Neural cell (in vitro differentiated cells): ENCODE results near the gene LDLRAD3. TPM values are rescaled to one million over a fixed set of nuclear protein-coding genes. Genes with fewer than 3 reads are reported as not detected.
A peak's percentile ranks its signal among the peaks of the same experiment; 100 is the strongest.

Experiments used
- H2AFZ ChIP-seq: fragments of 200-600, 300-800 bp; sonication (generic), shearing (Covaris generic); 2 replicates; pipeline ENCODE4 v1.6.0; 2014; ENCODE audit warnings: low read depth, mild to moderate bottlenecking, antibody characterized with exemption, low read length, moderate library complexity
- H3F3A ChIP-seq: fragments of 200-600 bp; shearing (Covaris generic); 2 replicates; pipeline ENCODE4 v1.6.1; 2016; ENCODE audit warnings: mild to moderate bottlenecking, moderate library complexity, mixed read lengths, antibody characterized with exemption, low read length; ENCODE audit not compliant: insufficient read depth, poor library complexity, severe bottlenecking
- H3K27ac ChIP-seq: fragments of 200-600, 300-800 bp; sonication (generic), shearing (Covaris generic); 2 replicates; pipeline ENCODE4 v1.5.1; 2014; ENCODE audit warnings: mild to moderate bottlenecking, low read length, moderate library complexity
- H3K27me3 ChIP-seq: fragments of 300-800, 200-600 bp; sonication (generic), shearing (Covaris generic); 2 replicates; pipeline ENCODE4 v1.6.0; 2014; ENCODE audit warnings: mild to moderate bottlenecking, low read depth, low read length, moderate library complexity; ENCODE audit not compliant: insufficient read depth
- H3K36me3 ChIP-seq: fragments of 300-800, 200-600 bp; sonication (generic), shearing (Covaris generic); 2 replicates; pipeline ENCODE4 v1.5.1; 2014; ENCODE audit warnings: mild to moderate bottlenecking, antibody characterized with exemption, low read length, moderate library complexity; ENCODE audit not compliant: insufficient read depth
- H3K4me2 ChIP-seq: fragments of 300-800, 200-600 bp; sonication (generic), shearing (Covaris generic); 2 replicates; pipeline ENCODE4 v1.6.0; 2014; ENCODE audit warnings: mild to moderate bottlenecking, low read length
- H3K4me3 ChIP-seq: fragments of 300-800, 200-600 bp; sonication (generic), shearing (Covaris generic); 2 replicates; pipeline ENCODE4 v1.5.1; 2014; ENCODE audit warnings: mild to moderate bottlenecking, low read length, moderate library complexity
- H3K79me2 ChIP-seq: fragments of 200-600 bp; shearing (Covaris generic); replicated peaks from 2 replicates; pipeline ENCODE4 v1.6.0; 2014; ENCODE audit warnings: mild to moderate bottlenecking, low read length, moderate library complexity; ENCODE audit not compliant: insufficient read depth
- H3K9ac ChIP-seq: fragments of 300-800, 200-600 bp; sonication (generic), shearing (Covaris generic); 2 replicates; pipeline ENCODE4 v1.6.1; 2016; ENCODE audit warnings: mild to moderate bottlenecking, low read length, mixed read lengths
- H3K9me2 ChIP-seq: fragments of 200-600 bp; shearing (Covaris generic); 2 replicates; pipeline ENCODE4 v1.6.1; 2016; ENCODE audit warnings: mild to moderate bottlenecking, low read length, mixed read lengths; ENCODE audit not compliant: insufficient read depth
- H3K9me3 ChIP-seq: fragments of 200-600, 300-800 bp; sonication (generic), shearing (Covaris generic); 2 replicates; pipeline ENCODE4 v1.6.1; 2016; ENCODE audit warnings: mild to moderate bottlenecking, mixed run types, low read length, moderate library complexity, mixed read lengths
- H4K20me1 ChIP-seq: fragments of 200-600 bp; shearing (Covaris generic); 2 replicates; pipeline ENCODE4 v1.6.1; 2016; ENCODE audit warnings: mild to moderate bottlenecking, mixed run types; ENCODE audit not compliant: insufficient read depth
- EP300 ChIP-seq: fragments of 450-650 bp; conservative IDR thresholded peaks from 2 replicates; pipeline ENCODE4 v1.6.1; 2014; ENCODE audit warnings: antibody characterized with exemption, mild to moderate bottlenecking, moderate library complexity; ENCODE audit not compliant: poor library complexity, severe bottlenecking
- EZH2 ChIP-seq: fragments of 200-600, 300-800 bp; shearing (Covaris generic), sonication (generic); IDR thresholded peaks from 2 replicates; pipeline ENCODE4 v1.6.1; 2014; ENCODE audit warnings: antibody characterized with exemption, low read length, borderline replicate concordance, mild to moderate bottlenecking; ENCODE audit not compliant: insufficient read depth, poor library complexity, severe bottlenecking
- MXI1 ChIP-seq: fragments of 450-650 bp; conservative IDR thresholded peaks from 2 replicates; pipeline ENCODE4 v1.6.1; 2014; ENCODE audit warnings: antibody characterized with exemption, mild to moderate bottlenecking; ENCODE audit not compliant: poor library complexity, severe bottlenecking
- POLR2AphosphoS5 ChIP-seq: IDR thresholded peaks from 2 replicates; pipeline ENCODE4 v1.6.1; 2012
- RAD21 ChIP-seq: fragments of 450-650 bp; conservative IDR thresholded peaks from 2 replicates; pipeline ENCODE4 v1.6.1; 2014; ENCODE audit warnings: antibody characterized with exemption, mild to moderate bottlenecking, moderate library complexity
- REST ChIP-seq: IDR thresholded peaks from 2 replicates; pipeline ENCODE4 v1.6.1; 2012; ENCODE audit warnings: borderline replicate concordance
- SMC3 ChIP-seq: fragments of 450-650 bp; conservative IDR thresholded peaks from 2 replicates; pipeline ENCODE4 v1.6.1; 2014; ENCODE audit warnings: antibody characterized with exemption, mild to moderate bottlenecking, moderate library complexity; ENCODE audit not compliant: poor library complexity
- TAF1 ChIP-seq: IDR thresholded peaks from 2 replicates; pipeline ENCODE4 v1.6.1; 2012; ENCODE audit warnings: low read depth
- polyA plus RNA-seq: library from polyadenylated mRNA; depleted of rRNA; stranded (reverse); fragments of >200 nt; gene quantifications from 2 replicates; pipeline ENCODE4 v1.2.3, GENCODE V29; 2014
- TF ChIP-seq, protein P1 (sequence below): fragments of 450-650 bp; IDR thresholded peaks from 2 replicates; pipeline ENCODE4 v1.5.1; 2014; ENCODE audit warnings: antibody characterized with exemption, mild to moderate bottlenecking, moderate library complexity; ENCODE audit not compliant: poor library complexity, severe bottlenecking

LDLRAD3 gene
- polyA plus RNA-seq, 1 donor from 2014 or later = 3.5 TPM

DNA sequence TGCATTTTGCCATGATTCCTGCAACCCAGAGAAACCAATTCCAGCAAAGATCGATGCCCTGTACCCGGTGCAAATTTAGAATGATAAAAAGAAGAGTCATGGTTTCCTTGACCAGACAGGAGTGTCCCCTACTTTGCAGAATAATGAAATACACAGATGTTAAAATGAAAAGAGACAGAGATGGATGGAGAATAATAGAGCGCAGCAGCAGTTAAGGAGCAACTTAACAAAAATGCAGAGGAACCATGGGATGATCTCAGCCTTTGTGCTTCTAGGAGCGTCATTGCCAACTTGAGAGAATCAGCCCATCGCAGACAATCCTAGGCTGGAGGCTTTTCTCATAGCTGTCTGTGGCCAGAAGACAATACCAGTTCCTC, 127.1 kb downstream of the LDLRAD3 start (continued):
- TF ChIP-seq POLR2AphosphoS5 = no peak

DNA sequence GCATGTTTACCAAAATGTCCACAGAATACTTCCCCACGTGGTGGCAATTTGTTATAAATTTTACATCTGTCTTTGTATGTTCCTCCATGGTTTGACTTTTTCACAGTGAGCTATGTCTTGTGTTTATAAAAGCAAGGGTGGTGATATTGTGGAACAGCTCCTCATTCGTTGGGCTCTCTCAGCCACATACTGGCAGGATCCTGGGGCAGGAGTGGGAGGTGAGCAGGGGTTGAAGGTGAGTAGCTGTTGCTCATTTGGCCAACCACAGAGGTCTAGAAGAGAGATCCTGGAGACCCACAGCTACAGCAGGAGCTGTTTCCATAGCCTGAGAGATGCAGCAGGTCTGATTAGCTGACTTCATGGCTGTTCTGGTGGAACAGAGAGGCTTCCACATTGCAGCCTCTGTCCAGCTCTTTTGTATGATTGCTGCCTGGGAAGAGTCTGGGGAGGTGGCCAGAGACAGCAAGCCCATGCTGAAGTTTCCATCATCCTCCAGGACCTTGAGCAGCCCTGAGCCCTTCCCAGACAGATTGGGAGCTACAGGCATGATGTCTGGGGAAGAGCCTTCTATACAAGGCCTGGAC, 128.1 kb downstream of the LDLRAD3 start:
- TF ChIP-seq MXI1 = no peak
- no peak for TF ChIP-seq SMC3
- no peak overlapping the region for H3K4me3 ChIP-seq
- no peaks in the 10 kb centered on the region for H3K79me2 ChIP-seq
- no peaks in the 10 kb centered on the region for H3K36me3 ChIP-seq
- H3K9me2 ChIP-seq = no peaks in the 10 kb centered on the region
- no peak overlapping the region for H3K27ac ChIP-seq
- no peaks in the 10 kb centered on the region for H4K20me1 ChIP-seq
- H3K9ac ChIP-seq = no peak overlapping the region
- no peaks in the 10 kb centered on the region for H3F3A ChIP-seq
- H3K4me2 ChIP-seq = no peak overlapping the region
- H3K27me3 ChIP-seq = no peaks in the 10 kb centered on the region
- no peak overlapping the region for H2AFZ ChIP-seq
- H3K9me3 ChIP-seq = peaks cover 4% of the 10 kb centered on the region

- peaks cover 4% of the 10 kb centered on the region for H3K9me3 ChIP-seq
- no peak overlapping the region for H2AFZ ChIP-seq
- no peaks in the 10 kb centered on the region for H3K79me2 ChIP-seq
- H3K27ac ChIP-seq = no peak overlapping the region
- TF ChIP-seq EP300 (no peak), TAF1 (no peak), REST (no peak), RAD21 (no peak), SMC3 (no peak), EZH2 (no peak), POLR2AphosphoS5 (no peak), MXI1 (no peak)
- TF ChIP-seq, protein P1, sequence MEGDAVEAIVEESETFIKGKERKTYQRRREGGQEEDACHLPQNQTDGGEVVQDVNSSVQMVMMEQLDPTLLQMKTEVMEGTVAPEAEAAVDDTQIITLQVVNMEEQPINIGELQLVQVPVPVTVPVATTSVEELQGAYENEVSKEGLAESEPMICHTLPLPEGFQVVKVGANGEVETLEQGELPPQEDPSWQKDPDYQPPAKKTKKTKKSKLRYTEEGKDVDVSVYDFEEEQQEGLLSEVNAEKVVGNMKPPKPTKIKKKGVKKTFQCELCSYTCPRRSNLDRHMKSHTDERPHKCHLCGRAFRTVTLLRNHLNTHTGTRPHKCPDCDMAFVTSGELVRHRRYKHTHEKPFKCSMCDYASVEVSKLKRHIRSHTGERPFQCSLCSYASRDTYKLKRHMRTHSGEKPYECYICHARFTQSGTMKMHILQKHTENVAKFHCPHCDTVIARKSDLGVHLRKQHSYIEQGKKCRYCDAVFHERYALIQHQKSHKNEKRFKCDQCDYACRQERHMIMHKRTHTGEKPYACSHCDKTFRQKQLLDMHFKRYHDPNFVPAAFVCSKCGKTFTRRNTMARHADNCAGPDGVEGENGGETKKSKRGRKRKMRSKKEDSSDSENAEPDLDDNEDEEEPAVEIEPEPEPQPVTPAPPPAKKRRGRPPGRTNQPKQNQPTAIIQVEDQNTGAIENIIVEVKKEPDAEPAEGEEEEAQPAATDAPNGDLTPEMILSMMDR = no peak
- H3K36me3 ChIP-seq = no peaks in the 10 kb centered on the region
- H3K9me2 ChIP-seq = no peaks in the 10 kb centered on the region
- H4K20me1 ChIP-seq = no peaks in the 10 kb centered on the region
- H3K9ac ChIP-seq = no peak overlapping the region
- no peak overlapping the region for H3K4me2 ChIP-seq
- no peaks in the 10 kb centered on the region for H3F3A ChIP-seq
- no peaks in the 10 kb centered on the region for H3K27me3 ChIP-seq
- H3K4me3 ChIP-seq = peak overlapping the region; percentile 8
Measured at GRCh38 chr11:36073411-36074203, 129.7 kb downstream of the LDLRAD3 start.
